Karpas-422 (cell line): Measurements from ENCODE around the gene CLDN12. TPM values are rescaled to one million over a fixed set of nuclear protein-coding genes. Genes with fewer than 3 reads are reported as not detected.
A peak's percentile ranks its signal among the peaks of the same experiment; 100 is the strongest.

Source experiments
- DNase-seq: peaks from one replicate; pipeline ENCODE4 v3.0.0-alpha.2; 2015
- H2AFZ ChIP-seq: fragments of 200-600 bp; sonication (generic); 2 replicates; pipeline ENCODE4 v1.6.1; 2014; ENCODE audit warnings: antibody characterized with exemption, low read length, mixed read lengths
- H3K27ac ChIP-seq: fragments of 200-600 bp; sonication (generic); 2 replicates; pipeline ENCODE4 v1.5.1; 2014; ENCODE audit warnings: mild to moderate bottlenecking, low read length, moderate library complexity
- H3K27me3 ChIP-seq: fragments of 200-600 bp; sonication (generic); 2 replicates; pipeline ENCODE4 v1.6.1; 2014; ENCODE audit warnings: low read length, mixed read lengths
- H3K36me3 ChIP-seq: fragments of 200-600 bp; sonication (generic); 2 replicates; pipeline ENCODE4 v1.6.1; 2014; ENCODE audit warnings: low read length, mixed read lengths; ENCODE audit not compliant: insufficient read depth
- H3K4me1 ChIP-seq: fragments of 200-600 bp; sonication (generic); 2 replicates; pipeline ENCODE4 v1.6.1; 2014; ENCODE audit warnings: mild to moderate bottlenecking, low read length, mixed read lengths
- H3K4me2 ChIP-seq: fragments of 200-600 bp; sonication (generic); 2 replicates; pipeline ENCODE4 v1.6.1; 2014; ENCODE audit warnings: low read length, low read depth, mild to moderate bottlenecking; ENCODE audit not compliant: poor library complexity, severe bottlenecking
- H3K4me3 ChIP-seq: fragments of 200-600 bp; sonication (generic); 2 replicates; pipeline ENCODE4 v1.5.1; 2014; ENCODE audit warnings: mild to moderate bottlenecking, antibody characterized with exemption, low read length, mixed read lengths
- H3K79me2 ChIP-seq: fragments of 200-600 bp; sonication (generic); 2 replicates; pipeline ENCODE4 v1.6.1; 2014; ENCODE audit warnings: mild to moderate bottlenecking, low read length, mixed read lengths
- H3K9ac ChIP-seq: fragments of 200-600 bp; sonication (generic); 2 replicates; pipeline ENCODE4 v1.6.0; 2014; ENCODE audit warnings: low read length
- H3K9me2 ChIP-seq: fragments of 200-600 bp; sonication (generic), shearing (Covaris generic); replicated peaks from 2 replicates; pipeline ENCODE4 v1.6.0; 2014; ENCODE audit warnings: mild to moderate bottlenecking, low read length, moderate library complexity; ENCODE audit not compliant: insufficient read depth
- H3K9me3 ChIP-seq: fragments of 300-700, 200-600 bp; sonication (generic); 2 replicates; pipeline ENCODE4 v1.6.1; 2014; ENCODE audit warnings: low read length, mixed read lengths
- H4K20me1 ChIP-seq: fragments of 200-600 bp; sonication (generic); 2 replicates; pipeline ENCODE4 v1.6.1; 2014; ENCODE audit warnings: mild to moderate bottlenecking, antibody characterized with exemption, low read length, low read depth; ENCODE audit not compliant: insufficient read depth
- total RNA-seq: library from RNA; depleted of rRNA; stranded (reverse); fragments of >200 nt; shearing (Covaris generic); gene quantifications from 2 replicates; pipeline ENCODE4 v1.2.3, GENCODE V29; 2014; ENCODE audit warnings: low replicate concordance; rRNA removed

CLDN12 gene
- total RNA-seq, result 4.8 and 9.1 TPM in 2 replicates

- Histone ChIP-seq H3K9ac (peak within 1 kb of the TSS; percentile 72), H3K9me3 (no peaks in the 10 kb centered on the region), H2AFZ (peak within 1 kb of the TSS; percentile 89), H3K4me1 (peaks cover 9% of the 10 kb centered on the region), H4K20me1 (no peaks in the 10 kb centered on the region), H3K36me3 (no peaks in the 10 kb centered on the region), H3K4me3 (peak within 1 kb of the TSS; percentile 76), H3K79me2 (no peaks in the 10 kb centered on the region), H3K4me2 (peak within 1 kb of the TSS; percentile 87), H3K9me2 (no peaks in the 10 kb centered on the region), H3K27me3 (no peaks in the 10 kb centered on the region), H3K27ac (no peak within 1 kb of the TSS)
- DNase-seq, result peak; percentile 85
These were observed at the start of gene CLDN12 for GRCh38 chr7:90403174-90404113. CLDN12 (plus strand) TSS chr7:90403461; CDS start chr7:90412677, 9,216 bp downstream.

- DNase-seq, result no peak
- Histone ChIP-seq H3K4me2 (no peak overlapping the region), H3K4me1 (no peaks in the 10 kb centered on the region)
These were observed 19.8 kb upstream of the CLDN12 start for GRCh38 chr7:90383422-90383821.

GRCh38 chr7:90383861-90384260 is 19.4 kb upstream of the CLDN12 start:
- no peak overlapping the region for H3K9ac ChIP-seq
- no peak overlapping the region for H3K4me2 ChIP-seq
- peaks cover 11% of the 10 kb centered on the region for H3K79me2 ChIP-seq
- H3K9me2 ChIP-seq, result no peaks in the 10 kb centered on the region
- no peaks in the 10 kb centered on the region for H3K27me3 ChIP-seq
- H4K20me1 ChIP-seq, result no peaks in the 10 kb centered on the region
- H3K36me3 ChIP-seq, result peaks cover 78% of the 10 kb centered on the region
- no peak overlapping the region for H3K27ac ChIP-seq
- H3K4me1 ChIP-seq, result no peaks in the 10 kb centered on the region
- H3K9me3 ChIP-seq, result no peaks in the 10 kb centered on the region
- no peak overlapping the region for H3K4me3 ChIP-seq
- no peak for DNase-seq
- no peak overlapping the region for H2AFZ ChIP-seq

More at GRCh38 chr7:90383422-90383821, 19.8 kb upstream of the CLDN12 start:
- Histone ChIP-seq H4K20me1 (no peaks in the 10 kb centered on the region), H3K9me3 (no peaks in the 10 kb centered on the region), H3K9ac (no peak overlapping the region), H3K27ac (no peak overlapping the region), H3K79me2 (peaks cover 11% of the 10 kb centered on the region), H3K27me3 (no peaks in the 10 kb centered on the region), H3K9me2 (no peaks in the 10 kb centered on the region), H2AFZ (no peak overlapping the region), H3K36me3 (peaks cover 79% of the 10 kb centered on the region), H3K4me3 (no peak overlapping the region)

GRCh38 chr7:90384433-90384832 is 18.8 kb upstream of the CLDN12 start:
- Histone ChIP-seq H4K20me1 (no peaks in the 10 kb centered on the region), H3K4me3 (no peak overlapping the region), H3K9me3 (no peaks in the 10 kb centered on the region), H3K9ac (no peak overlapping the region), H2AFZ (no peak overlapping the region), H3K79me2 (peaks cover 10% of the 10 kb centered on the region), H3K4me2 (no peak overlapping the region), H3K9me2 (no peaks in the 10 kb centered on the region), H3K4me1 (no peaks in the 10 kb centered on the region), H3K27me3 (no peaks in the 10 kb centered on the region), H3K27ac (no peak overlapping the region), H3K36me3 (peaks cover 78% of the 10 kb centered on the region)
- DNase-seq, result no peak

GRCh38 chr7:90387470-90388240 is 15.6 kb upstream of the CLDN12 start:
- Histone ChIP-seq H3K4me1 (no peaks in the 10 kb centered on the region), H3K27ac (no peak overlapping the region), H3K9ac (no peak overlapping the region), H2AFZ (no peak overlapping the region), H3K4me3 (no peak overlapping the region), H3K36me3 (peaks cover 57% of the 10 kb centered on the region), H3K9me2 (no peaks in the 10 kb centered on the region), H3K27me3 (no peaks in the 10 kb centered on the region), H4K20me1 (no peaks in the 10 kb centered on the region), H3K4me2 (no peak overlapping the region), H3K79me2 (no peaks in the 10 kb centered on the region), H3K9me3 (no peaks in the 10 kb centered on the region)
- DNase-seq, result no peak

GRCh38 chr7:90390926-90391325 is 12.3 kb upstream of the CLDN12 start:
- Histone ChIP-seq H3K9me3 (no peaks in the 10 kb centered on the region), H3K9me2 (no peaks in the 10 kb centered on the region), H3K36me3 (peaks cover 27% of the 10 kb centered on the region), H3K27ac (no peak overlapping the region), H3K4me1 (no peaks in the 10 kb centered on the region), H3K9ac (no peak overlapping the region), H3K27me3 (no peaks in the 10 kb centered on the region), H2AFZ (no peak overlapping the region), H3K4me3 (no peak overlapping the region), H3K4me2 (no peak overlapping the region), H4K20me1 (no peaks in the 10 kb centered on the region), H3K79me2 (no peaks in the 10 kb centered on the region)
- no peak for DNase-seq

GRCh38 chr7:90391488-90391887 is 11.8 kb upstream of the CLDN12 start:
- H3K27ac ChIP-seq, result no peak overlapping the region
- H3K4me3 ChIP-seq, result no peak overlapping the region
- no peaks in the 10 kb centered on the region for H4K20me1 ChIP-seq
- H3K9me3 ChIP-seq, result no peaks in the 10 kb centered on the region
- H3K9me2 ChIP-seq, result no peaks in the 10 kb centered on the region
- H3K9ac ChIP-seq, result no peak overlapping the region
- H3K27me3 ChIP-seq, result no peaks in the 10 kb centered on the region
- H2AFZ ChIP-seq, result no peak overlapping the region
- no peak overlapping the region for H3K4me2 ChIP-seq
- H3K4me1 ChIP-seq, result no peaks in the 10 kb centered on the region
- H3K79me2 ChIP-seq, result no peaks in the 10 kb centered on the region
- DNase-seq, result no peak
- peaks cover 21% of the 10 kb centered on the region for H3K36me3 ChIP-seq

- Histone ChIP-seq H3K4me3 (no peak overlapping the region), H3K4me1 (no peaks in the 10 kb centered on the region), H4K20me1 (no peaks in the 10 kb centered on the region), H3K36me3 (no peaks in the 10 kb centered on the region), H3K27ac (no peak overlapping the region), H3K9me2 (no peaks in the 10 kb centered on the region), H3K9me3 (no peaks in the 10 kb centered on the region), H3K27me3 (no peaks in the 10 kb centered on the region), H3K9ac (no peak overlapping the region), H3K79me2 (no peaks in the 10 kb centered on the region), H3K4me2 (no peak overlapping the region), H2AFZ (no peak overlapping the region)
- no peak for DNase-seq
These were observed 6.8 kb upstream of the CLDN12 start for GRCh38 chr7:90396420-90396819.
